ENCODE measurements around the gene HDLBP. TPM values are rescaled to one million over a fixed set of nuclear protein-coding genes. Genes with fewer than 3 reads are reported as not detected.

HDLBP gene
- total and polyA plus RNA-seq, 2 of the 4 experiments (the other 2 are of a cell fraction): 648 to 1,165 TPM

GRCh38 chr2:241194811-241195210 lies 120.7 kb downstream of the HDLBP start:
- H2BK15ac ChIP-seq (ENCODE audit: low read depth, low read length): no peak overlapping the region
- no peaks in the 10 kb centered on the region for H3K9me3 ChIP-seq (ENCODE audit: control insufficient read depth, insufficient read depth, low read length)
- no TSS peak for BruUV-seq (replicated peaks)
- no peak overlapping the region for H2BK120ac ChIP-seq (ENCODE audit: low read depth, low read length)
- TF ChIP-seq POLR2A (IDR thresholded peaks at IDR 0.05; ENCODE audit: low read depth, low read length) (no peak), USF2 (IDR thresholded peaks at IDR 0.05; ENCODE audit: low read depth, low read length) (no peak), BHLHE40 (IDR thresholded peaks at IDR 0.05; ENCODE audit: low read depth, low read length) (no peak), CTCF (conservative IDR thresholded peaks at IDR 0.05; ENCODE audit: low read depth, low read length) (no peak), NFE2L2 (IDR thresholded peaks at IDR 0.05; ENCODE audit: low read depth, low read length) (no peak), MXI1 (IDR thresholded peaks at IDR 0.05; ENCODE audit: borderline replicate concordance, low read depth, low read length) (no peak), SMC3 (IDR thresholded peaks at IDR 0.05; ENCODE audit: low read depth, low read length) (no peak), CHD1 (IDR thresholded peaks at IDR 0.05; ENCODE audit: low read depth, low read length) (no peak), CEBPB (IDR thresholded peaks at IDR 0.05; ENCODE audit: low read depth, low read length) (no peak), RFX5 (IDR thresholded peaks at IDR 0.05; ENCODE audit: low read depth, low read length) (no peak), MAZ (IDR thresholded peaks at IDR 0.05; ENCODE audit: borderline replicate concordance, low read depth, low read length) (no peak), RAD21 (IDR thresholded peaks at IDR 0.05; ENCODE audit: low read length) (no peak), FOS (IDR thresholded peaks at IDR 0.05; ENCODE audit: low read depth, low read length) (no peak), RCOR1 (IDR thresholded peaks at IDR 0.05; ENCODE audit: insufficient replicate concordance, low read length) (no peak), MAFK (IDR thresholded peaks at IDR 0.05; ENCODE audit: low read depth, low read length) (no peak), ELK1 (IDR thresholded peaks at IDR 0.05; ENCODE audit: borderline replicate concordance, low read depth, low read length) (no peak)
- in situ Hi-C loops (cut with MboI; ENCODE audit: low sequenced_read_pairs) (no loop called here), intact Hi-C loops (cut with micrococcal nuclease) (no loop called here), dilution Hi-C loops (cut with HindIII; ENCODE audit: low sequenced_read_pairs, unreplicated experiment) (no loop called here)
- H2BK5ac ChIP-seq (ENCODE audit: low read depth, low read length, poor library complexity, severe bottlenecking): no peak overlapping the region
- no peaks in the 10 kb centered on the region for H3K36me3 ChIP-seq (ENCODE audit: control insufficient read depth, insufficient read depth, low read length)
- no peak overlapping the region for H4K91ac ChIP-seq (ENCODE audit: insufficient read depth, low read depth, low read length)
- no peak overlapping the region for H2BK20ac ChIP-seq (ENCODE audit: low read depth, low read length)
- no peak for ATAC-seq (ENCODE audit: low read depth)
- no peak overlapping the region for H3K4me2 ChIP-seq (ENCODE audit: low read depth, low read length)
- no peak overlapping the region for H3K27ac ChIP-seq (ENCODE audit: insufficient read depth, low read length)
- no peaks in the 10 kb centered on the region; the same call in 1 of the 2 replicates for H4K20me1 ChIP-seq (ENCODE audit: insufficient read depth, low read length)
- no peak for DNase-seq
- ChIA-PET CTCF (no interaction called here), POLR2A (ENCODE audit: unreplicated experiment) (no interaction called here)
- no peak overlapping the region for H4K5ac ChIP-seq (ENCODE audit: low read depth, low read length)
- H2AK9ac ChIP-seq (replicated peaks; ENCODE audit: low read depth, low read length, poor library complexity): no peak overlapping the region
- no peak overlapping the region for H3K4ac ChIP-seq (ENCODE audit: low read depth, low read length)
- H3K27me3 ChIP-seq (ENCODE audit: control insufficient read depth, insufficient read depth, low read length): peaks cover 21% of the 10 kb centered on the region
- H3K14ac ChIP-seq (replicated peaks; ENCODE audit: low read depth, low read length): no peak overlapping the region
- no peak overlapping the region for H3K18ac ChIP-seq (ENCODE audit: low read depth, low read length)
- no peak overlapping the region for H2AFZ ChIP-seq (replicated peaks; ENCODE audit: low read length, poor library complexity)
- no peaks in the 10 kb centered on the region for H3K9me1 ChIP-seq (ENCODE audit: insufficient read depth, low read length)
- WGBS, 2 experiments (ENCODE audit: extremely low coverage in 2 of 2, insufficient read length in 1 of 2): no CpG with 5 or more reads among the region's 9 CpGs
- H3K9ac ChIP-seq (ENCODE audit: low read depth, low read length): no peak overlapping the region
- no peak overlapping the region for H3K56ac ChIP-seq (ENCODE audit: extremely low read depth, insufficient read depth, low read length)
- no peak overlapping the region for H4K8ac ChIP-seq (ENCODE audit: low read depth in 2 of 2, low read length in 2 of 2)
- H3K4me1 ChIP-seq (ENCODE audit: control insufficient read depth, insufficient read depth, low read length): no peaks in the 10 kb centered on the region
- no peak overlapping the region for H2AK5ac ChIP-seq (ENCODE audit: low read depth, low read length)
- H3K23ac ChIP-seq (ENCODE audit: low read depth, low read length): no peak overlapping the region
- no peaks in the 10 kb centered on the region for H3K79me1 ChIP-seq (ENCODE audit: low read depth in 1 of 2, low read length in 2 of 2)
- H3K4me3 ChIP-seq (ENCODE audit: insufficient read depth, low read depth, low read length): no peak overlapping the region
